Stomach (tissue), 4 donors: ENCODE data around the gene SLC1A2.

Experiments used
- CTCF ChIP-seq, 7 experiments: fragments of 450-650 bp in 4 of 7; fragments of 200-600 bp in 3 of 7; sonication (generic) in 3 of 7; IDR thresholded peaks; one replicate each; pipeline ENCODE4 v1.5.1; 2016 to 2019; ENCODE audit warnings: antibody characterized with exemption in 7 of 7, control low read depth in 2 of 7, mild to moderate bottlenecking in 1 of 7
- POLR2A ChIP-seq, 4 donors: fragments of 450-650 bp; IDR thresholded peaks; one replicate each; pipeline ENCODE4 v1.6.1; 2016; ENCODE audit warnings: antibody characterized with exemption in 4 of 4, control low read depth in 2 of 4, mild to moderate bottlenecking in 1 of 4, moderate library complexity in 1 of 4

GRCh38 chr11:35363246-35363801 lies 56.0 kb downstream of the SLC1A2 start:
- no peak for TF ChIP-seq CTCF (IDR thresholded peaks at IDR 0.05)
- no peak for TF ChIP-seq POLR2A (IDR thresholded peaks at IDR 0.05)
